Keratinocyte (primary cell): ENCODE measurements around the gene ARHGAP19.

Experiments used
- EZH2 ChIP-seq: IDR thresholded peaks from one replicate; pipeline ENCODE4 v1.6.1; 2012; ENCODE audit warnings: inconsistent platforms, mild to moderate bottlenecking, low read length, moderate library complexity
- TF ChIP-seq, protein P1 (sequence below), 3 experiments: IDR thresholded peaks in 1 of 3; conservative IDR thresholded peaks in 1 of 3; optimal IDR thresholded peaks in 1 of 3; 2 replicates in 2 of 3; 3 replicates in 1 of 3; pipeline versions ENCODE3 to v1.5.1; 2011; ENCODE audit warnings: low read length in 3 of 3, mild to moderate bottlenecking in 3 of 3, moderate library complexity in 2 of 3, control low read depth in 1 of 3, inconsistent platforms in 1 of 3; ENCODE audit not compliant: insufficient read depth in 2 of 3; ENCODE audit errors: extremely low read depth in 1 of 3

DNA sequence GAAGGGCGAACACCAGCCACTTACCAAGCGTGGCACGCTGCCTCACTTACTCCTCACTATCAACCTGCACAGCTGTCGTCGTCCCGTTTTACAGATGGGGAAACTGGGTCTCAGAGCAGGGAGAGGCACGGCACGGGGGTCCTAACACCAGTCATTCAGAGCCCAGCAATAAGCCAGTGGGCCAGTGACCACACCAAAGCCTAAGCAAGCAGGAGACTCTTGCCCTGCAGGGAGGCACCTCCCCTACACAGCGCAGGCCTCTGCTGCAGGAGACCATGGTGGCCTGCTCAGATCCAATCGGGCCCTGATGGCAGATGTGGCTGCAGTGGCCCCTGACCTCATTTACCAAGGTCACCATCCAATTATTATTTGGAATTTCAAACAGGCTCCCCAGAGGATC, 111.5 kb downstream of the ARHGAP19 start:
- TF ChIP-seq, protein P1, sequence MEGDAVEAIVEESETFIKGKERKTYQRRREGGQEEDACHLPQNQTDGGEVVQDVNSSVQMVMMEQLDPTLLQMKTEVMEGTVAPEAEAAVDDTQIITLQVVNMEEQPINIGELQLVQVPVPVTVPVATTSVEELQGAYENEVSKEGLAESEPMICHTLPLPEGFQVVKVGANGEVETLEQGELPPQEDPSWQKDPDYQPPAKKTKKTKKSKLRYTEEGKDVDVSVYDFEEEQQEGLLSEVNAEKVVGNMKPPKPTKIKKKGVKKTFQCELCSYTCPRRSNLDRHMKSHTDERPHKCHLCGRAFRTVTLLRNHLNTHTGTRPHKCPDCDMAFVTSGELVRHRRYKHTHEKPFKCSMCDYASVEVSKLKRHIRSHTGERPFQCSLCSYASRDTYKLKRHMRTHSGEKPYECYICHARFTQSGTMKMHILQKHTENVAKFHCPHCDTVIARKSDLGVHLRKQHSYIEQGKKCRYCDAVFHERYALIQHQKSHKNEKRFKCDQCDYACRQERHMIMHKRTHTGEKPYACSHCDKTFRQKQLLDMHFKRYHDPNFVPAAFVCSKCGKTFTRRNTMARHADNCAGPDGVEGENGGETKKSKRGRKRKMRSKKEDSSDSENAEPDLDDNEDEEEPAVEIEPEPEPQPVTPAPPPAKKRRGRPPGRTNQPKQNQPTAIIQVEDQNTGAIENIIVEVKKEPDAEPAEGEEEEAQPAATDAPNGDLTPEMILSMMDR (optimal IDR thresholded peaks at IDR 0.05 in 1 of 3, IDR thresholded peaks at IDR 0.05 in 1 of 3, conservative IDR thresholded peaks at IDR 0.05 in 1 of 3; ENCODE audit: extremely low read depth in 1 of 3, insufficient read depth in 2 of 3, low read length in 3 of 3) = no peak
- TF ChIP-seq EZH2 = no peak
